Astrocyte (in vitro differentiated cells and primary cell): ENCODE results near the gene TAB3.

ENCODE experiments used
- CTCF ChIP-seq: IDR thresholded peaks from 2 replicates; pipeline ENCODE4 v1.5.1; 2011; ENCODE audit warnings: low read depth, mild to moderate bottlenecking, inconsistent platforms, low read length, moderate library complexity; ENCODE audit not compliant: insufficient read depth
- EZH2 ChIP-seq: IDR thresholded peaks from 2 replicates; pipeline ENCODE4 v1.6.1; 2012; ENCODE audit warnings: mild to moderate bottlenecking, low read length, inconsistent platforms; ENCODE audit not compliant: insufficient read depth

- TF ChIP-seq CTCF: no peak
- TF ChIP-seq EZH2: no peak
Observed at GRCh38 chrX:30895370-30895769, 6.3 kb upstream of the TAB3 start.
